ENCODE data around the gene FAN1. TPM values are rescaled to one million over a fixed set of nuclear protein-coding genes. Genes with fewer than 3 reads are reported as not detected.

FAN1 gene
- polyA plus RNA-seq, 1 of the 3 experiments (the other 2 are of a cell fraction) = 5.7 TPM

GRCh38 chr15:30954674-30955073 lies 51.0 kb downstream of the FAN1 start:
- no peaks in the 10 kb centered on the region for H3K27me3 ChIP-seq (ENCODE audit: insufficient read depth)
- no peak for DNase-seq
- H2AFZ ChIP-seq (ENCODE audit: low read depth) = no peak overlapping the region
- H3K27ac ChIP-seq (ENCODE audit: low read depth in 2 of 2, low read length in 1 of 2) = peak overlapping the region in 1 of 2 experiments; percentile 23; a peak in 1 of 4 replicates
- no peak overlapping the region for H3K4me3 ChIP-seq (ENCODE audit: low read depth in 2 of 2, low read length in 1 of 2)
- CTCF ChIA-PET = interaction anchor here (0.5 kb wide), 1 partner anchor 15 kb away, joined by 3 read pairs; no protein-coding TSS in a partner anchor
- no peaks in the 10 kb centered on the region for H3K9me2 ChIP-seq
- H3F3A ChIP-seq (replicated peaks; ENCODE audit: insufficient read depth) = peaks cover 6% of the 10 kb centered on the region
- no peak for TF ChIP-seq GABPA (IDR thresholded peaks at IDR 0.05; ENCODE audit: low read depth)
- no peak for TF ChIP-seq NRF1 (IDR thresholded peaks at IDR 0.05; ENCODE audit: low read depth, low read length)
- TF ChIP-seq REST (IDR thresholded peaks at IDR 0.05; ENCODE audit: low read depth, low read length) = no peak
- TF ChIP-seq POLR2AphosphoS5 (IDR thresholded peaks at IDR 0.05; ENCODE audit: low read depth, low read length) = no peak
- no peaks in the 10 kb centered on the region for H4K20me1 ChIP-seq (ENCODE audit: insufficient read depth)
- H3K36me3 ChIP-seq (replicated peaks in 1 of 2; ENCODE audit: control insufficient read depth in 1 of 2, insufficient read depth in 2 of 2, low read length in 1 of 2) = peaks cover 53 to 62% of the 10 kb centered on the region in 2 experiments
- 89% methylated on average over 1 of the region's 1 CpG for WGBS (ENCODE audit: low lambda C conversion rate)
- no peaks in the 10 kb centered on the region for H3K9me3 ChIP-seq
- H3K79me2 ChIP-seq (ENCODE audit: insufficient read depth) = no peaks in the 10 kb centered on the region
- H3K9ac ChIP-seq = no peak overlapping the region
- no peak overlapping the region for H3K4me2 ChIP-seq
- H3K4me1 ChIP-seq (ENCODE audit: control insufficient read depth in 1 of 2, insufficient read depth in 2 of 2, low read depth in 1 of 2, low read length in 1 of 2) = peaks cover 0 to 19% of the 10 kb centered on the region in 2 experiments; a peak in 1 of 4 replicates
- POLR2A ChIA-PET = no interaction called here

- Histone ChIP-seq H3F3A (replicated peaks; ENCODE audit: insufficient read depth) (peaks cover 6% of the 10 kb centered on the region), H3K27me3 (ENCODE audit: insufficient read depth) (no peaks in the 10 kb centered on the region), H3K9ac (no peak overlapping the region), H3K4me2 (no peak overlapping the region), H3K4me3 (ENCODE audit: low read depth in 2 of 2, low read length in 1 of 2) (no peak overlapping the region), H3K4me1 (ENCODE audit: control insufficient read depth in 1 of 2, insufficient read depth in 2 of 2, low read depth in 1 of 2, low read length in 1 of 2) (peaks cover 0 to 19% of the 10 kb centered on the region in 2 experiments; a peak in 1 of 4 replicates), H2AFZ (ENCODE audit: low read depth) (no peak overlapping the region), H4K20me1 (ENCODE audit: insufficient read depth) (no peaks in the 10 kb centered on the region), H3K36me3 (replicated peaks in 1 of 2; ENCODE audit: control insufficient read depth in 1 of 2, insufficient read depth in 2 of 2, low read length in 1 of 2) (peaks cover 39 to 54% of the 10 kb centered on the region in 2 experiments), H3K9me2 (no peaks in the 10 kb centered on the region), H3K79me2 (ENCODE audit: insufficient read depth) (no peaks in the 10 kb centered on the region), H3K27ac (ENCODE audit: low read depth in 2 of 2, low read length in 1 of 2) (no peak overlapping the region), H3K9me3 (no peaks in the 10 kb centered on the region)
- ChIA-PET CTCF (no interaction called here), POLR2A (no interaction called here)
- 88% methylated on average over 6 of the region's 6 CpGs for WGBS (ENCODE audit: low lambda C conversion rate)
- no peak for DNase-seq
- TF ChIP-seq FOXM1 (IDR thresholded peaks at IDR 0.05; ENCODE audit: low read depth) = no peak
- TF ChIP-seq PBX3 (IDR thresholded peaks at IDR 0.05) = 0 out of 2 replicates have a peak, but pooled peaks have one; percentile 7
- no peak for TF ChIP-seq MEF2A (IDR thresholded peaks at IDR 0.05; ENCODE audit: borderline replicate concordance, low read depth)
- peak; percentile 19; the same call in 1 of the 2 replicates for TF ChIP-seq TCF12 (IDR thresholded peaks at IDR 0.05)
Observed at GRCh38 chr15:30956216-30957124, 52.8 kb downstream of the FAN1 start.
